Loucy (cell line): ENCODE data around the gene FMNL2.

ENCODE experiments used
- CTCF ChIP-seq: fragments of 200-600 bp; sonication (generic); conservative IDR thresholded peaks from 2 replicates; pipeline ENCODE4 v1.5.1; 2014; ENCODE audit warnings: mild to moderate bottlenecking, antibody characterized with exemption, low read length
- EZH2phosphoT487 ChIP-seq: fragments of 200-600 bp; IDR thresholded peaks from 2 replicates; pipeline ENCODE4 v1.6.1; 2018; ENCODE audit warnings: antibody characterized with exemption, mild to moderate bottlenecking, moderate library complexity, borderline replicate concordance

GRCh38 chr2:152588998-152589397 is 254.0 kb downstream of the FMNL2 start:
- TF ChIP-seq CTCF, result no peak
- TF ChIP-seq EZH2phosphoT487, result no peak
